Right lung (tissue), 10 donors: ENCODE data around the gene ZNF526. TPM values are rescaled to one million over a fixed set of nuclear protein-coding genes. Genes with fewer than 3 reads are reported as not detected.

Source experiments
- DNase-seq, 2 donors: peaks; one replicate each; pipeline ENCODE4 v3.0.0-alpha.2; 2013
- long read RNA-seq, 8 donors: transcript quantifications; one replicate each; lab custom pipeline, GENCODE V29; 2026
- polyA plus RNA-seq, 5 donors: library from polyadenylated mRNA; unstranded; fragments of 120-200 nt; gene quantifications; one replicate each; pipeline versions ENCODE4 v1.2.1 to v1.2.3, GENCODE V29; 2013; ENCODE audit warnings: inconsistent platforms in 1 of 5, low replicate concordance in 1 of 5; ENCODE audit not compliant: insufficient read length in 5 of 5, insufficient read depth in 1 of 5

ZNF526 gene, protein sequence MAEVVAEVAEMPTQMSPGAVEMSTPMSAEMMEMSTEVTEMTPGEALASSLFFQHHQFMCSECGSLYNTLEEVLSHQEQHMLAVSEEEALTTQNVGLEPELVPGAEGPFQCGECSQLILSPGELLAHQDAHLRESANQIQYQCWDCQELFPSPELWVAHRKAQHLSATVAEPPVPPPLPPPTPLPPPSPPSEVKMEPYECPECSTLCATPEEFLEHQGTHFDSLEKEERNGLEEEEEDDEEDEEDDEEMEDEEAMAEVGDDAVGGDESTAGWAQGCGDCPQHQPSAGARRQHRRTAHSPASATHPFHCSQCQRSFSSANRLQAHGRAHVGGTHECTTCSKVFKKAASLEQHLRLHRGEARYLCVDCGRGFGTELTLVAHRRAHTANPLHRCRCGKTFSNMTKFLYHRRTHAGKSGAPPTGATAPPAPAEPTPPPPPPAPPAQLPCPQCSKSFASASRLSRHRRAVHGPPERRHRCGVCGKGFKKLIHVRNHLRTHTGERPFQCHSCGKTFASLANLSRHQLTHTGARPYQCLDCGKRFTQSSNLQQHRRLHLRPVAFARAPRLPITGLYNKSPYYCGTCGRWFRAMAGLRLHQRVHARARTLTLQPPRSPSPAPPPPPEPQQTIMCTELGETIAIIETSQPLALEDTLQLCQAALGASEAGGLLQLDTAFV
- 10 to 100 TPM in 1 of 5 donors, 1 to 10 TPM in 4; 6.7 to 10.7 (median 8.5) TPM for polyA plus RNA-seq
- long read RNA-seq, donor 1, full-length matches to known transcripts = 4 of 4 reads
- long read RNA-seq, donor 1, partial matches to known transcripts = 0 of 4 reads
- long read RNA-seq, donor 1, other reads (novel, unspliced or antisense) = 0 of 4 reads
- long read RNA-seq, donor 2, full-length matches to known transcripts = 2 of 2 reads
- long read RNA-seq, donor 2, partial matches to known transcripts = 0 of 2 reads
- long read RNA-seq, donor 2, other reads (novel, unspliced or antisense) = 0 of 2 reads
- long read RNA-seq, donor 3, full-length matches to known transcripts = 2 of 2 reads
- long read RNA-seq, donor 3, partial matches to known transcripts = 0 of 2 reads
- long read RNA-seq, donor 3, other reads (novel, unspliced or antisense) = 0 of 2 reads
- long read RNA-seq, donor 4, full-length matches to known transcripts = 1 of 1 reads
- long read RNA-seq, donor 4, partial matches to known transcripts = 0 of 1 reads
- long read RNA-seq, donor 4, other reads (novel, unspliced or antisense) = 0 of 1 reads
- long read RNA-seq, donor 5, full-length matches to known transcripts = 3 of 3 reads
- long read RNA-seq, donor 5, partial matches to known transcripts = 0 of 3 reads
- long read RNA-seq, donor 5, other reads (novel, unspliced or antisense) = 0 of 3 reads
- long read RNA-seq, donor 6, full-length matches to known transcripts = 11 of 11 reads
- long read RNA-seq, donor 6, partial matches to known transcripts = 0 of 11 reads
- long read RNA-seq, donor 6, other reads (novel, unspliced or antisense) = 0 of 11 reads
- long read RNA-seq, donor 7, full-length matches to known transcripts = 2 of 58 reads
- long read RNA-seq, donor 7, partial matches to known transcripts = 19 of 58 reads
- long read RNA-seq, donor 7, other reads (novel, unspliced or antisense) = 37 of 58 reads
- long read RNA-seq, donor 8, full-length matches to known transcripts = 1 of 1 reads
- long read RNA-seq, donor 8, partial matches to known transcripts = 0 of 1 reads
- long read RNA-seq, donor 8, other reads (novel, unspliced or antisense) = 0 of 1 reads

DNA sequence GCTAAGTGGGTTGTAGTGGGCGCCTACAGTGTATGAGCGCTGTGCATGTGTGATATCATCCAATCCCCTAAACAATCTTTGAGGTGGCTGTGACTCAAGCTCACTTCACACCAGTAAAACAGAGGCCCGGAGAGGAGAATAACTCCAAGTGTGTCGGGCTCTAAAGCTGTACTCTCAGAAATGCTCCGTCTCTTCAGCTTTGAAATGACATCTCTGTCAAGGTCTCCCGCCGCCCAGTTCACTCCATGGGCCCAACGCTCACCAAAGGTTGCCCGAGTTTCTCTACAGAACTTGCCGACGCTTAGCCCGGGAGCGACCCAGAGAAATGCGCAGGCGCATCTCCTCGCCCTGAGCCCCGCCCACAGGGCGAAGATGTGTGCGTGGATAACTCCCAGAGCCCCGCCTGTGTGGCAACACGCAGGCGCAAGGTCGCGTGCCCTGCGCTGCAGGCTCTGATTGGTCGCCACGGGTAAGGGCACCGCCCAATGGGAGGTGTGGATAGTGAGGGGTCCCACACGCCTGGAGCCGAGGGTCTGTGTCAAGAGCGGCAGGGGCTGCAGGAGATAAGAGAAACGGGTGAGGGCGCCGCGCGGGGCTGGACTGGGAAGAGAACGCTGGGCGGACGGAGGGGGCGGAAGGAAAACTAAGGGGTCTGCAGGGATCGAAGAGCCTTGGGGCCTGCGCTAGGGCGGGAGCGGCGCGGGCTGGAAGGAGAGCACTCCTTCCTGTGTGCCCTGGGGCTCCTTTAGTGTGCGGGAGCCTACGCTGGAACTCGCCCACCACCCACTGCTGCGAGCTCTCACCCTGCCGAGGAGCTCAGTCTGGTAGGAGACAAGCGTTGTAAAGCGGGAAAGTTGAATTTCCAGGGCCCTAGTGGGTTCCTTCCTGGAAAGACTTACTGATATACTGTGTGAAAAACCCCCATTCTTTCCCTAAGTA lies at the start of gene ZNF526:
Gene ZNF526 (plus strand): TSS at position 501 of the 939 bp plus-strand sequence. CDS start 4,092 bp downstream, outside the sequence.
- DNase-seq = peak; percentile 97 to 98

DNA sequence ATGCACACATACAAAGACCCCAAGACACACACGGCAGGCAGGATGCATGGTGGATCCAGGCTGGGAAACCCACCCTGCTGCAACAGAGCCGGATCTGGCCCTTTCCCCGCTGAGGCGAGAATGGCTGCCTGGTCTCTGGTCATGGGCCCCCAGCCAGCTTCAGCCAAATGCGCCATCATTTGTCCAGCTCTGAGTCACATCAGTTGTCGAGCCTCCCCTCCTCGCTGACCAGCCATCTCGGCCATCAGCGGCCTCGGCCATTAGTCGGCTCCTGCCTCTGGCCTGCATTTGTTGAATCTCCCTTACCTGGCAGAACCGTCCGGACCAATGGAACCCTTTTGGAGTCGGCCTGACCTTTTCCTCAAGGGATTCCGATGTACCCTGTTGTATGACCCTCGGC lies 49.4 kb upstream of the ZNF526 start:
- DNase-seq = no peak

DNA sequence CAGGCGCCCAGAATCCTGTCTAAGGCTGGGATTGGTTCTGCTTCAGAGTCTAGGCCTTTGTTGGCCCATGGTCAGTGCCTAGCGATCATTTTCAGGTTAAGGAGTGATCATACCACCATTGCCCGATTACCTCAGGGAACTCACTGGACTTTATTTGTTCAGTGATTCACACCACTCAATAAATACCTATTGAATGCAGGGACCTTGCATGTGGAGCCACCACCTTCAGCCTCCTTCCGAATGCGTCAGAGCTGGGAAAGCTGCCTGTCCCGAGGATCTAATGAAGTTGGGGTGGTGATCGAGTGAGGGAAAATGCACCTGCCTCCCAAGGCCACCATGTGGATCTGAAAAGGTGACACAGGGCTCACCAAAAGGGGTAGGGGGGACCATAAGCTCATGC lies 47.9 kb upstream of the ZNF526 start:
- no peak for DNase-seq

DNA sequence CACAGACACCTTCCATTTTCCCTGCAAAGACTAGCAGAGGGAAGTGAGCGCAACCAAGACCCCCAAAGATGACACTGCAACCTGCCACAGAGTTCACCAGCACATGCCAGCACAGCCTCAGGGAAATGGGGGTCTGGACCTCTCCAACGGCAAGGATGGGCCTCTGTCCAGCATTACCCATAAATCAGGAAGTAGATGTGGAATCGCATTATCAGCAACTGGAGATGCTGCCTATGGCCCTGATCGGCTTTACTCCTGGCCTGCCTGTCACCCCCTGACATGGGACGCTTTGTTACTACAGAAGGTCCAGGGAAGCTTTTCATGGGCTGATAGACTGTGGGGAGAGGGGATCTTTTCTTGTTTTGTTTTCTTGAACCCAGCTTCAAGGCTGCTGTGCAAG lies 46.4 kb upstream of the ZNF526 start:
- no peak for DNase-seq

DNA sequence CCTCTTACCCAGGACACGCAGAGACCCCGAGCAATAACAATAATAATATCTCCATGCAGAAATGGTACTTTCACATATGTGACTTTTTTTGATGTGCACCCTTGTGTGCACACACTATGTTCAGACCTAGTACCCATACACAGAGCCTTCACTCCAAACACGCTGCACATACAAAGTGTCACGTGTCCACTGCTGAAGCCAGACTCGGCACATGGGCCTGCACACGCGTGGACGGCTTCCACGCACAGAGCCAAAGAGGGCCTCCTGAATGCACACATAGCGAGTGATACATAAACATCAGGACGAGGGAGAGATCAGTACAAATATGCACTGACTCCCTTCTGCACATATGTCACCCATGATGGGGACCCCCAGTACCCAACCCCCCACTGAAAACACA lies 45.9 kb upstream of the ZNF526 start:
- no peak for DNase-seq

DNA sequence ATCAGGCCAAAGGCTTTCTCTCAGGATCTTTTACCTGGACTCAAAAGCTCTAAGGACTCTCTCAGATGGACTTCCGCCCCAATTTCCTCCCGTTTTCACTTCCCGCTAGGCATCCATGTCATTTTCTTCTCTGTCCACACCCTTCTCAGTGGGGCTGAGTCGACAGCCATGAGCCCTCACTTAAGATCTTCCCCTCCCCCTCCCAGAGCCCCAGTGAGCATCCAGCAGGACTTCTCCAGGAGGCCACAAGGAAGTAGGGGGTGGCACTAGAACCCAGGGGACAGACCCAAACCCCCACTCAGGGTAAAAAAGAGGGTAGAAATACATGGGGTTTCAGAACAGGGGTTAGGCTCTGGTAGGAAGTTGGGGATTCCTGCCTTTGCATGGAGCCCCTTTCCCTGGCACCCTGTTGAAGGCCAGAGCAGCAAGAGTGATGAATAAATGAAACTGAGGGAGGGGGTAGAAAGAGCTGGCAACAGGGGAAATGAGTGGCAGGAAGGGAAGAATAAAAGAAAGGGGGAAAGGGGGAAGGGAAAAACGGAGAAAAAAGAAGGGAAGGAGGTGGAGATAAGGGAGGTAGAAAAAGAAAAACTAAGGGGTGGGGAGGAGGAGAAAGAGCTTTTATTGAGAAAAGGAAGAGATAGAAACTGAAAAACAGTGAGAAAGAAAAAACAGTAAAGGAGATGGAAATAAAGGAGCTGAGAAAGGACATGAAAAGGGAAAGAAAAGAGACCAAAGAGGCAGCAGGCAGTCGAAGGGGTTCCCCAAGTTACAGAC lies 45.0 kb upstream of the ZNF526 start:
- no peak for DNase-seq

DNA sequence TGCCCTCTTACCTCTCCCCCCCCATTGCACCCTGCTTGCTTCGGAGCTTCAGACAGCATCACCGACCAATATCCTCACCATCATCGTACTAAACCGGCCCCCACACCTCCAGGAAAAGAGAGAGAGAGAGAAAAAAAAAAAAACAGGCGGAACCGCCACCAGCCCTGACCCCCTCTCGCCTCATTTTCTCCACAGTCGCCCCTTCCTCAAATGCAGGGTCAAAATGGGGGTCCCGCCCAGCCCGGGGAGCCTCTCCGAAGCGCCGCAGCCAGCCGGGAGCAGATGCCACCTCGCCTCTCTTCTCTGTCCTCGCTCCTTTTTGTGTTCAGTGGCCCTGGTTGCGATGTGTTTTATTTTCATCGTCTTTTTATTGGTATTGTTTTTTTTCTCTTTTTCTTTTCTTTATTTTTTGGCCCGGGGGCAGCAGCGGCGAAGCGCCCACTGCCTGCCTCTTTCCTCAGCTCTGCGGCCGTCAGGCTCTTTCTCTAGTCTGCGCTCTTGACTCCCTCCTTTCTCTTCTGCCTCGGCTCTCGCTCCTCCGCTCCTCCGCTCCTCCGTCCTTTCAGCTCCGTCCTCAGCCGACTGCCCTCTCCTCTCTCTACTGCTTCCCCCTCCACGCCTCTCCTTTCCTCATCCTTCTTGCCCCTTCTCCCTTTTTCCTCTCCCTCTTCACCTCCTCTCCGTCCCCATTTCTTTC lies 44.0 kb upstream of the ZNF526 start:
- no peak for DNase-seq

DNA sequence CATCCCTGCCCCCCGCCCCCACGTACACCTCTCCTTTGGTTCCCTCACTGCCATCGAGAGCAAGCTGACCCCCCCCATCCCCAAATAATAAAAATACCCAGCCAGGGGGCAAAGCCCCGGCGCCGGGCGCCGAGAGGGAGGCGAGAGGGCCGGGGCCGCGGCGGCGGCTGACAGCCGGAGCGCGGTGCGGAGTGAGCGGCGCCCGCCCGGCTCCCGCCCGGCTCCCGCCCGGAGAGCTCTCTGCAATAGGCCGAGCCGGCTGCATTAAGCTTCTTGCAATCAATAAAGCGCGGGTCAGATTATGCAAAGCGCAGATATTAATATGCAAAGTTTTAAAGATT lies 43.5 kb upstream of the ZNF526 start:
- DNase-seq = no peak

DNA sequence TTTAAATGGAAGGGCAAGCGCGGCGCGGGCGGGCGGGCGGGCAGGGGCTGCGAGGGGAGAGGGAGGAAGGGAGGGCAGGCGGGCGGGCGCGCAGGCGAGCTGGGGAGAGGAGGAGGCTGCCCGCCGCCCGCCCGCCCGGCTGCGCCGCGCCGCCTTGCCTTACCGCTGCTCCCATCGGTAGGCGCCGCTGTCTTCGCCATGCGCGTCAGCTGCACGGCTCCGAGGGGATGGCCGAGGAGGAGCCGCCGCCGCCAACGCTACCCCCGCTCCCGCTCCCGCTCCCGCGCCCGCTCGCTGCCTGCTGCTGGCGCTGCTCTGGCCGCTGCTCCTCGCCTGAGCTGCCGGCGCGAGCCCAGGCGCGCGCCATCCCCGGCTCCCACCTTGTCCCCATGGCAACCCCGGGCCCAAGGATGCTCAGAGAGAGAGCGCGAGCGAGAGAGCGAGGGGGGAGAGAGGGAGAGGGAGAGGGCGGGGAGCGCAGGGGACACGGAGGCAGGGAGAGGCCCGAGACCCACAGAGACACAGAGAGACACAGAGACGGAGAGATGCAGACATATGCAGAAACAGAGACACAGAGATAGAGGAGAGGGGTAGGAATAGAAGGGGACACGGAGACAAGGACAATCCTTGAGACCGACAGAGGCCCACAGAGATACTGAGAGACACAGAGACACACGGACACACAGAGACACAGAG lies 43.0 kb upstream of the ZNF526 start:
- DNase-seq = peak; percentile 54 to 55

DNA sequence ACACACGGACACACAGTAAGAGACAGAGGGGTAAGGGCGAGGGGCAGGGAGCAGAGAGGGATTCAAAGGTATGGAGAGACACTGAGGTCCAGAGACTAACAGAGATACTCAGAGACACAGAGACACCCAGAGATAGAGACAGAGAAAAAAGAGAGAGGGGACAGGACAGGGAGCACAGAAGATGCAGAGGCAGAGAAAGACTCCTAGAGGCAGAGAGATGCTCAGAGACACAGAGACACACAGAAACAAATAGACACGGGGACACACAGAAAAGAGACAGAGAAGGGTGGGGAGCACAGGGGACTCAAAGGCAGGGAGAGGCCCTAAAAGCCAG lies 42.5 kb upstream of the ZNF526 start:
- DNase-seq = no peak

DNA sequence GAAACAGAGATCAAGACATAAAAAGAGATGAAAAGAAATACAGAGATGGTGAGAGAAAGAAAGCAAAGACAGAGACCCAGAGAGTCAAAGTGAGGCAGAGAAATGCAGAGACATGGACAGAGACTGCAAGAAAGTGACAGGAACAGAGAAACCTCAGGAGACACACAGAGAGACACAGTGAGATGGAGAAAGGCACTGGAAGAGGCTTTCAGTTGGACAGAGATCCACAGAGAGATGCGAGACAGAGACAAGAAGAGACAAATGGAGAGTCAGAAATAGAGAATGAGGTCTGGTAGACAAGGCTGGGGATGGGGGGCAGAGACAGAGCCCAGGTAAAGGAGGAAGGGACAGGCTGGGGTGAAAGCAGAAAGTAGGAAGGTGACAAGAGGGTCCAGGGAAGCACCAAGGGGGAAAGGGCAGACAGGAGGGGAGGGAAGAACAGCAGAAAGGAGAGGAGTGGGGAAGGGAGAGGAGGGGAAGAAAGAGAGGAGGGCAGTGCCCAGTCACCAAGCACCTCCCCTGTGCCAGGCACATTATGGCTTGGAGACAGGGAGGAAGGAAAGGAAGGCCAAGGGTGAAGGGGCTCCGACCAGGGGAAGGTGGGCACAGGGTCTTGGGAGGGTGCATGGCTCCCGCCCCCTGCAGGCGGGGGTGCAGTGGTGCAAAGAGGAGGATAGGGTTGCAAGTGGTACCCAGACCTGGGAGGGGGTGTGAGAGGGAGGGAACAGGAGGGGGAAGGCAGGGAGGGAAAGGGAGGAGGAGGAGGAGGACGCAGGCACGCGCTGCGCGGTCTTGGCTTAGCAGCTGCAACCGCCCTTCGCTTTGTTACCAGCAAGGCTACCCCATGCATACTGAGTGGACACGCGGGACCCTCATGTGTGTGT lies 41.1 kb upstream of the ZNF526 start:
- DNase-seq = no peak

DNA sequence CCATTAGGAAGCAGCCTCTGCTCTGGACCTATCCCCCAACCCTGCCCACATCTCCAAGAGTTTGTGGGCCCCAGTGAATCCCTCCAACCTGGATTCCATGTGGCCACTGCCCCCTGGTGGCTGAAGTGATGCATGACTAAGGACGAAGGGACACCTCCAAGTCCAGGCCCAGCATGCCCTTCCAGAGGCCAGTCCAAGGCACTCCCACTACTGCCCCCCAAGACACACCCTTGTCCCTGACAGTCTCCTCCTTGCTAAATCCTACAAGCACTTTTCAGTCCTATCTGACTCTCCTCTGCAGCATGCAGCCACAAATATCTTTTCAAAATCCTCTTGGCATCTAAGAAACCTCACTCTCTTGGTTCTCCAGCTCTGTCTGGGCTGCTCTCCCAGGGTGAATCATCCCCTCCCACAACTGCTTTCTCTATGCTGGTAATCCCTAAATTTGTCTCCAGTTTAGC lies 35.7 kb upstream of the ZNF526 start:
- peak in 1 of 2 donors; percentile 32 for DNase-seq

DNA sequence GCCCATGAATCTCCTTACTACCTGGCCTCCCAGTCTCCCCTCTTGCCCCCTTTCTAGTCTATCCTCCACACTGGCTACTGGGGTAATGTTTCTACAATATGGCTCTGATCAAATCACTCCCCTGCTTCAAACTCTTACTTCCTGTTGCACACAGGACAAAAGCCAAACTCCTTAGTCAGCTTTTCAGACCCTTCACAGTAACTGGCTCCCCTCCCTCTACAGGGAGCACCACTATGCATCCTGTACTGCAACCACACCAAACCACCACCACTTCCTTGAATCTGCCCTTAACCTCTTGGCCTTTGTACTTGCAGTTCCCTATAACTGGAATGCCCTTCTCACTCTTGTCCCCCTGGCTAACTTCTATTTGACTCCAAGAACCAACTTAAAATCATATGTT lies 34.8 kb upstream of the ZNF526 start:
- no peak for DNase-seq

DNA sequence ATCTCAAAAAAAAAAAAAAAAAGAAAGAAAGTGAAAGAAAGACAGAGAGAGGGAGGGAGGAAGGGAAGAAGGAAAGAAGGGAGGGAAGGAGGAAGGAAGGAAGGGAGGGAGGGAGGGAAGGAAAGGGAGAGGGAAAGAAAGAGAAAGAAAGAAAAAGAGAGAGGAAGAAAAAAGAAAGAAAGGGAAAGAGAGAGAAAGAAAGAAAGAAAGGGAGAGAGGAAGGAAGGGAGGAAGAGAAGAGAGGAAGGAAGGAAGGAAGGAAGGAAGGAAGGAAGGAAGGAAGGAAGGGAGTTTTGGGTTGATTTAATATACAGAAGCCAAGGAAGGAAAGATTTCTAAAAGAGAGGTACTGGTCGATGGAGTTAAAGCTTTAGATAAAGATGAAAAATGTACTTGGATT lies 31.4 kb upstream of the ZNF526 start:
- DNase-seq = no peak

DNA sequence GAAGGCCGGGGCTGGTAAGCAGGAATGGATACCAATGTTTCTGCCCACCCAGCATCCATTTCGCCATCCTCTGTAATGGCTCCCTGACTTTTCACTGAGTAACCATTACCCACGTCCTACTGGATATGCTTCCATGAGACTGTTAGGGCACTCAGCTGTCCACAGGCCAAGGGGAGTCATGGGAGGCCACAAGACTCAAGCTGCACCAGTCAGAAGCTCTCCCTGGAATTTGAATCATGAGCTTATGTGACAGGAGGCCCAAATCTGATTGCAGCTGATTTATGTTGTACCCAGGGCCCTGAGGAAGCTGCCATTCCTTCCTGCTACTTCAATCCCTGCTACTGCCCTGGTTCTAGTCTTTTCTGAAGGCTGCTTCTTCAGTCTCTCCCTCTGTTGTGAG lies 31.0 kb upstream of the ZNF526 start:
- no peak for DNase-seq

DNA sequence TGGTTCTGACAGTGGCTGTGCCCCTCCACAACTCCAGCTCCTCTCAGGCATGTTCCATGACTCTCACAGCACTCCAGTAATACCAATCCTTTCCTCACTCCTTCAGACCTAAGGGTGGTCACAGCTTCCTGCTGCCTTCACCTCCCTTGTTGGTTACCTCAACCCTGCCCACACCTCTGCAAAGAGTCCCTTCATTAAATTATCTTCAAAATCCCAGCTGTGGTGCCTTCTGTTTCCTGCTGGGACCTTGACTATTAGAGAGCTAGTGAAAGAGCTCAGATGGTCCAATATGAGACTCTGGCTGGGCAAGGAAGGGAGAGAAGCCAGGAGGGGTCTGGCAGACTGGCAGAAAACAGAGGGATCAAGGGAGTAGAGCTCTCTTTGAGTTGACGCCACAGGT lies 28.8 kb upstream of the ZNF526 start:
- DNase-seq = no peak

DNA sequence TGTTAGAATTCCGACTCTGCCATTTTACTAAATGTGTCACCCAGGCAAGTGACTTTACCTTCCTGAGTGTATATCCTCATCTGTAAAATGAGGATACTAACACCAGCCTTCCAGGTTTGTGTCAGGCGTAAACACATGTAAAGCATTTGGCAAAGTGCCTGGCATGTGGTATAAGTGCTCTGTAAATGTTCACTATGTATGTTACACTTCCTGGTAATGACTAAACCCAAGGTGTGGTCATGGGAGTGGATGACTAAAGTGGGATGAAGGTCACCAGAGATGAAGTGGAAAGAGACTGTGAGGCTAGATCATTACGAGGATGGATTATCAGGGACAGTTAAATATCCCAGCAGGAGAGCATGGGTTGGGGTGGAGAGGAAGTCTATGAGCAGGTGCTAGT lies 28.3 kb upstream of the ZNF526 start:
- DNase-seq = no peak
